Measurements from ENCODE around the gene NPTXR.

The NPTXR gene

DNA sequence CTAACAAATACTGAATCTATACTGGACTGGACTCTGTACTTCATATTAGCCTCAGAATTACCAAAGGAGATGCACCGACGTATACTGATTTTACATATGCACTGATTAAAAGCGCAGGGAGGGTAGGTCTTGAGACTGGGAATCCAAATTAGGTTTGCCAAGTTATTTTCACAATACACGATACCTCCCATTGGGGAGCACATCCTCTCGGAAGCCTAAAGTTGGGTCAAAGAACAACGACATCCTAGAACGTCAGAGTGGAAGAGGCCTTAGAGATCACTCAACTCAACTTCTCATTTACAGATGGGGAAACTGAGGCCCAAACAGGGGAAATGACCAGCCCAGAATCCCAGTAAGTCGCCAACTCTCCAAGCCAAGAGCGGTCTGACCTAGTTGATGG lies 50.5 kb downstream of the NPTXR start:
- DNase-seq: no peak

DNA sequence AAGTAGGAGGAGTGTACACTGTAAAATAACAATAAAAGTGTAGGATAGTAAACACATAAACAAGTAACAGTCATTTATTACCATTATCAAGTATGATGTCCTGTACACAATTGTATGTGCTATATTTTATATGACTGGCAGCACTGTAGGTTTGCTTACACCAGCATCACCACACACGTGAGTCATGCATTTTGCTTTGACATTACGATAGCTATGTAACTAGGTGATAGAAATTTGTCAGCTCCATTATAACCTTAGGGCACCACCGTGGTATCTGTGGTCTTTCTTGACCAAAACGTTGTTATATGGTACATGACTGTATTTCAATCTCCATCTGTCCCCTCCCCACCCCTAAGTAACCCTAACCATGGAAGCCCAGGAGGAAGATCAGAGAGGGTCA lies 51.0 kb downstream of the NPTXR start:
- no peak for DNase-seq

DNA sequence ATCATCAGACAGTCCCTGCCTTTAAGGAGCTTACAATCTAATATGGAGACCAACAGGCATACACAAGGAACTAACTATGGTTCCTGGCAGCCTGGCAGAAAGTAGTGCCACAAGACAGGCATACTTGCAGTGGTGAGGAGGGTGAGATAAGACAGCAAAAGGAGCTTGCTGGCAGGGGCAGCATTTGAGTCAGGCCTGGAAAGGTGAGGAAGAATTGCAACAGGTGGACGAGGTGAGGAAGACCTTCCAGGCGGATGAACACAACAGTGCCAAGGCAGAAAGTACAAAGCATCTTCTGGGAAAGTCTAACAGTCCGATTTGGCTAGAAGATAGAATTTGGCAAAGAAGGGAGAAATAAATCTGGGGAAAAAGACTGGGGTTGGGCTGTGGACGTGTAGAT lies 54.2 kb downstream of the NPTXR start:
- DNase-seq: no peak

DNA sequence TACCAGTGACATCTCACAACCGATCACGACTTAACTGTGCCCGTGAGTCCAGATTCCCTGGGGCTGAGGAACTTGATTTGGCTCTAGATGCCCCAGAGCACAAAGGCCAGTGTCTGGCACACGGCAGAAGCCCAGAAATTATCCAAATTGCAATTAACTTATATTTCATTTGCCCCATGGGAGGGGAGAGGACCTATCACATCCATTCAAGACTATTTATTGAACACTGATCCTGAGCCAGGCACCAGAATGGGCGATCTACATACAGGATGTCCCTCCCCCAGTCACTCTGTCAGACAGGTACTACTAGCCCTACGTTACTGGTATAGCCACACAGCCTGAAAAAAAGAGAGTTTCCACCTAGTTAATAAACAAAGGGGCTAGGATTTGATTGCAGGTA lies 55.0 kb downstream of the NPTXR start:
- no peak for DNase-seq

DNA sequence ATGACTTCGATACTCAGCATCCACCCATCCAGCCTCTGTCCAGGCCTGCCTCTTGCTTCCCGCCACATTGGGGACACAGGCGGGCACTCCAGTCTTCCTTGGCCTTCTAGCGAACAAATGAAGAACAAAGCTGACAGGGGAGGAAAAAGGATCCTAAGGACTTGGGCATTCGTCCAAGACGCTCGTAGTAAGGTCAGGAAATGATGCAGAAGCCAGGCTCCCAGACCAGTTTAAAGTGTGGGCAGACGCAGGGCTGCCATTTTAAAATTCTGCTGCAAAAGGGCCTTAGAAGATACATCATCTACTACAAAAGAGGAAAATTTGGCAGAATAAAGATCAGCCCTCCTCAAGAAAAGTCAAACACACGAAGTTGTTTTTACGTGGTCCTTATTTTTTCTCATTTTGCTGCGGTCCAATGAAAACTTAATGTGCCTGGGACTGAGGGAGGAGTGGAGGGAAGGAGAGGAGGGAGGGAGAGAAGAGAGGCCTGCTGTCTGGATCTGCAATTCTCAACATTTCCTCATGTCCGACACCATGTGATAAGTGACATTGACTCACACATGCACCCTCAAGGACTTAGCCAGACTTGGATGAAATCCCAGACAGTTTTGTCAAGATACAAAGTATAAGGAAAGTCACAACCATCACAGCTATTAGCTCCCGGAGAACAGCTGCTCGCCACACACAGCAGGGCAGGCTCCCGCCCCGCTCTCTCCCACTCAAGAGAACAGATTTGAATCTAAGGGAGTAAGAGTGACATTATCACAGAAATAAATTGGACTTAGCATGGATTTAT lies 55.6 kb downstream of the NPTXR start:
- no peak for DNase-seq

DNA sequence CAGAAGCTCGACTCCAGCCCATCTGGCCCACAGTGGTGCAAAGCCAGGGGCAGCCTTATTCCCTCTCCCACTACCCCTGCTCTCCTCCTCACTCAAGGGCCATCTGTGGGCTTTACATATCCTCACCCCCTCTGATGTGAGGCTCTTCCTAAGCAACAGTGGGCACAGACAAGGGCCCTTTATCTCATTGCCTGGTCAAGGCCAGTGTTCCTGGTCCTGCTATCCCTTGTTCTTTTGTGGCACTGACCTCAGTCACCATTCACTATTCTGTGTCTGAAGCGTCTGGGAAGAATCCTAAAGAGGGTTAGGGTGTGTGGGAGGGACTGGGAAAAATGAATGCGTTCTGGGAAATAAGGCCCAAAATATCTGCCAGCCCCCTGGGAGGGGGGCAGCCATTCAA lies 57.2 kb downstream of the NPTXR start:
- DNase-seq: no peak

DNA sequence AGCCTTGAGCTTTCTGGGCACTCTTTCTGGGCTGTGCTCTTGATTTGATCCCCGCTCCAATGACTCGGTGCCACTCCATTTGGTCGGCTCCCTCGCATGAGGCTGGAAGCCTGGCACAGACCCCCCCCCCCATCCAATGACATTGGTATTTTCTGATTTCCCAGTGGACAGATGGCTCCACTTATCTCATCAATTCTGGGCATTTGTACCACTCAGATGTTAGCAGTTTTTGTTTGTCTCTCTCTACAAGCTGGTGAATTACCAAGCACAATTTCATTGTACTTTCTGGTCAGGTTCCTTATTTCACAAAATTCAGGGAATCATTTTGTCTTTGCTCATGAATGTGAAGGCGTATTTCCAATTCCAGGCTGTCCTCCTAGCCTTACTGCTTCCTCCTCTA lies 59.0 kb downstream of the NPTXR start:
- no peak for DNase-seq

DNA sequence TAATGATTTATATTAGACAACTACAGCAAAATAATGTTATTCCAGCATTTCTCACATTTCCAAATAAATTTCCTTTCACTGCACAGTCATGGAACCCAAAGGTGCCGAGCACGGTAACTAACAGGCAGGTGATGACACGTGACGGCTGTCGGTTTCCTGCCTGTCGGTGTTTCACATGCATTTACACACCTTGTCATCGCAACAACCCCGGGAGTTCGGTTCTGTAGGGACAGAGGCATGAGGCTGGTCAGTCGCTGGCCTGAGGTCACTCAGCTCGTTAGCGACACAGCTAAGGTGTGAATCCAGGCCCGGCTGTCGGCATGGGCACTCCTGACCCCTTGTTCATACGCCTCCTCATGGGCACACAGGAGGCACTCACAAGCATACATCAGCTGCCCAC lies 59.8 kb downstream of the NPTXR start:
- DNase-seq: no peak

DNA sequence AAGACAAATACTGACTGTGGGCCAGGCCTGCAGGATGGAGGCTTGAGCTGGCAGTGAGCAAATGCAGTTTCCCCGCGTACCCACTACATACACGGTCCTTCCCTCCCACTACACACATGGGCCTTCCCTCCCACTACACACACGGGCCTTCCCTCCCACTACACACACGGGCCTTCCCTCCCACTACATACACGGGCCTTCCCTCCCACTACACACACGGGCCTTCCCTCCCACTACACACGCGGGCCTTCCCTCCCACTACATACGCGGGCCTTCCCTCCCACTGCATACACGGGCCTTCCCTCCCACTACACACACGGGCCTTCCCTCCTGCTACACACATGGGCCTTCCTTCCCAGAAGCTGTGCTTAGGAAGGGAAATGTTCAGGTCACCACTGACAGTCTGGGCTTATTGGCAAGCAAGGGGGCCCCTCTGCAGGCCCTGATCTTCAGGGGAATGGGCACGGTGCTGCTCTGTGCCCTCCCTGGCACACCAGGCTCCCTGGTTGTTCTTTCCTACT lies 60.7 kb downstream of the NPTXR start:
- no peak for DNase-seq

DNA sequence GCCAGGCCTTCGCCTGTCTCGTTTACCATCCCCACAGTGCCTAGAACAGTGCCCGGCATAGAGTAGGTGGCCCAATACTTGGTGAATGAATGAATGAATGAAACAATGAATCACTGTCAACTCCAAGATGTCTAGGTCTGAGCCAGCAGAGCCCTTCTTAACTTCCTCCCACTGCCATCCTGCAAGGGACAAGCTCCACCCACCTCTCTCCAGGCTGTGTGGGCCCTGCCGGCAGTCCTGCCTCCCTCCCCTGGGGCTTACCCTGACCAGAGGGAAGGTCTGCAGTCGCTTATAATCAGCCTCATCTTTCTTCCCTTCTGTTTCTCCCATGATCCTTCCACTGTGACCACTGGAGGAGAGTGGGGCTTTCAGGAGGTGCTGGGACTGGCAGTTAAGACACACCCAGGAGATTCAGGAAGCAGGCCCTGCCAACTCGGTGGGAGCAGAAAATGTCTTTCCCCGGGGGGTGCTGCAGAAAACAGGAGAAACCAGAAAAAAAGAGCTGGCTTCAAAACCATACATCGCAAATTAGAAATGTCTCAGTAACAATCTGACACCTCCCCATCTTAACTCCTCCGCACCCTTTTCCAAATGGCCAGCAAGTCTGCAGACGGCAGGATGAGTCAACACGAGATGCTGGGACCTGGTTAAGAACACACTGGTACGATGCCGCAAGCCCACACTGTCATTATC lies 61.3 kb downstream of the NPTXR start:
- no peak for DNase-seq

DNA sequence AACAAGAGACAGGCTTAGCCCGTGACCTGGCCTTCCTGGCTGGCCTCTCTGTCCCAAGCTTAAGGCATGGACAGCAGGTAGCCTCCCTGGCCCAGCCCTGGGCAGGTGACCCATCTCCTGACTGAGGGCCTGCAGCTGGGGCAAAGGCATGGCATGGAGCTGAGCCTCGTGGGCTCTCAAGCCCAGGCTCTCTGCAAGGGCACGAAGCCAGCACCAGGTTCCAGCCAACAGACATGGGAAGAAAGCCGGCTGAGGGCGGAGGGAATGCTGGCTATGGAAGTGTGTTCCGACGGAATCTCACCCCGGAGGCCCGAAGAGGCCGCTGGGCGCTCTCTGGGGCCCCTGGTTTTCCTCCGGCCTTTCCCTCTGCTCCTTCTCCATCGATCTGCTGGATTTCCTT lies 62.8 kb downstream of the NPTXR start:
- DNase-seq: no peak

DNA sequence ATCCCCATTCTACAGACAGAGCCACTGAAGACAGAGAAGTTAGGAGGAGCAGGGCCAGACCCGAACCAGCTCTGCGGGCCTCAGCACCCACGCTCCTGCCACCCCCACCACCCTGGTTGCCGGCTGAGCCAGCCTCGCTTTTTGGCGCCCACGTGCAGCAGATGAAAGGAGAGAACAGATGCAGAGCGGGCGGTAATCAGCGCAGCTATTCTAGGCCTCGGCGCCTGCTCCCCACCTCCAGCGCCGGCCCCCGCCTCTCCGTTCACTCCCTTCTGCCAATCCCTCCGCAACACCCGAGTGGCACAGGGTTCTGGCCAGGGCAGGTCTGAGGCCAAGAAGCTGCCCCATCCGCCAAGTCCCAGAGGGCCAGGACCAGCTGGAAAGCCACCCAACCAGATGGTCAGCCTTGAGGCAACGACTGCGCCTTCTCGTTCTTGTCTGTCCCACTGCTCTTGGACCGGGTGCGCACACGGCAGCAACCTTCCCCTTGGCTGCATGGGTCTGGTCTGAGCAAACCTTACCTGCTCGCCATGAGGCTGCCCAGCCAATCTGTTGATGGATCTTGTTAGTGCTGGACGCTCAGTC lies 66.6 kb downstream of the NPTXR start:
- no peak for DNase-seq

DNA sequence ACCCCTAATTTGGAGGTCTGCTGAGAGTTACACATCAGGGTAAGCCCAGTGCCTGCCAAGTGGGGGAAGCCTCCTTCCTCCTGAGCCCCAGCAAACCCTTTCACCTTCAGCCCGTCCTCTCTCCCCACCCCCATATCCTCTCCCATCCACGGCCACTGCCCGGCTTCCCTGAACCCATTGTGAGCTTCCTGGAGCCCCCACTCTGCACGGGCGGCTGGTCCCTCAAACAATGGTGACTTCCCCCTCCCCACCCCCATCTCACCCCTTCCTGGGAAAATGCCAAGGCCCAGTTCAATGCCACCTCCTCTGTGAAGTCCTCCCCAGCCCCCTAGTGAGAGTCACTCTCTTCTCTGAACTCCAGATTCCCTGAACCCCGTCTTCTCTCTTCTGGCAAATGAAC lies 67.7 kb downstream of the NPTXR start:
- no peak for DNase-seq

DNA sequence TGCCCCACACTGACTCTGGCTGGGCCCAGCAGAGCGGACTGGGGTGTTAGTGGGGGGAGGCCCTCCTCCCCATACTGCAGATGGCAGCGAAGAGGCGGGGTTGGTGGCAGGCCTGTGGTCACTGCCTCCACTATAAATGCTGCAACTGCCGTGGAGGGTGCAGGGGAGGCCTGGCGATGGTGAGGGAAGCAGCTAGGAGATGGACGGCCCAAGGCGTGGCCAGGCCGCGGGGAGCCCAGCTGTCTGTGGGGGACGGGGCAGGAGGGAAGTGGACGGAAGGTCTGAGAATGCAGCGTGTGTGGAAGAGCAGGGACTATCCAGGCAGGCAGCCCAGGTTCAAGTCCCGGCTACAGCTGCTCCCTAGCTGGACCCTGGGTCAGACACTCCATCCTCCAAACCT lies 68.2 kb downstream of the NPTXR start:
- DNase-seq: no peak

DNA sequence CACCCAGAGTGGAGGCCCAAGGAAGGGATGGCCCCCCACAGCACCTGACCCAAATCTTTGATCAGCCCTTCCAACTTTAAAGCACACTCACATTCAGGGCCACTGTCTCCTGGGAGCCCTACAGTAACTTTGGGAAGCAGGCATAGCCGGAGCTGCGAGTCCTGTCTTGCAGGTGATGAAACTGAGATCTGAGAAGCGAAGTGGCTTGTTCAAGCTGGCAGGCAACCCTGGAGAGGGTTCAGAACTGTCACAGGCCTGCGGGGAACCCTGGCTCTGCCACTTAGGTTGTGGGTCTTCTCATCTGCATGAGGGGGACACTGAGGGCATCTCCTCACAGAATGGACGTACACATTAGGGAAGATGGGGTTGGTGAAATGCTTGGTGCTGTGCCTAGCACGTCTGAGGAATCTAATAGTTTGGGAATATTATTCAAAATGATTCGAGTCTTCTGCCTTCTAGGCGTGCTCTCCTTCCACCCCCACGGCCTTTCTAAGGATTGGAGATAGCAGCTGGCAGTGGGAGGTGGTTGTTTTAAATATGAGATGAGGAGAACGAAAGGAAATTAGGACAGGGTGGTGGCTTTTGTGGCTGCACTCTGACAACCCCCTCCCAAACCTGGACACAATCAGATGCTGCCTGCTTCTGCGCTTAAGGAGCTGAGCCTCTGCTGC lies 69.2 kb downstream of the NPTXR start:
- DNase-seq: no peak

DNA sequence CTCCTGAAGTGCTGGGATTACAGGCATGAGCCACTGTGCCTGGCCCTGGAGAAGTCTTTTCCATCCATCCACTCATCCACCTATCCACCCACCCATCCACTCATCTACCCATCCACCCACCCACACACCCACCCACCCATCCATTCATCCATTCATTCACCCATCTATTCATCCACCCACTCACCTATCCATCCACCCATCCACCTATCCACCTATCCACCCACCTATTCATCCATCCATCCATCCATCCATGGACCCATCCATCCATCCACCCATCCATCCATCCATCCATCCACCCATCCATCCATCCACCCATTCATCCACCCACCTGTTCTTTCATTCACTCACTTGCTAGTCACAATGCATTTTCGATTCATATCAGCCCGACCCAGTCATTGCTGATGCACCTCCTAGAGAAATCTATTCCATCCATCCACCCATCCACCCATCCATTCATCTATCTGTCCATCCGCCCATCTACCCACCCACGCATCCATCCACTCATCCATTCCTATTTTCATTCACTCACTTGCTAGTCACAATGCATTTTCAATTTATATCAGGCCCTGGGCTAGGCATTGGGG lies 70.4 kb downstream of the NPTXR start:
- no peak for DNase-seq

DNA sequence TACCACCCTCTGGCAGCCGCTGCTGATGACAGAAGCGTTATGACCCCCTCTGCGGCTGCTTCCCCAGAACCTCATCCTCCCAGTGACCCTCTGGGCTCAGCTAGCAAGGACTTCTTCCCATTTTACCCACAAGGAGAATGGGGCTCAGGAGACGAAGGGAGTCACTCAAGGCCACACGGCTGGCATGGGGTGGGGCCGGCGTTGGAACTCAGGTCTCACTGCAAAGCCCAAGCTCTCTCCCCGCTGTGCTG lies 71.3 kb downstream of the NPTXR start:
- DNase-seq: no peak

DNA sequence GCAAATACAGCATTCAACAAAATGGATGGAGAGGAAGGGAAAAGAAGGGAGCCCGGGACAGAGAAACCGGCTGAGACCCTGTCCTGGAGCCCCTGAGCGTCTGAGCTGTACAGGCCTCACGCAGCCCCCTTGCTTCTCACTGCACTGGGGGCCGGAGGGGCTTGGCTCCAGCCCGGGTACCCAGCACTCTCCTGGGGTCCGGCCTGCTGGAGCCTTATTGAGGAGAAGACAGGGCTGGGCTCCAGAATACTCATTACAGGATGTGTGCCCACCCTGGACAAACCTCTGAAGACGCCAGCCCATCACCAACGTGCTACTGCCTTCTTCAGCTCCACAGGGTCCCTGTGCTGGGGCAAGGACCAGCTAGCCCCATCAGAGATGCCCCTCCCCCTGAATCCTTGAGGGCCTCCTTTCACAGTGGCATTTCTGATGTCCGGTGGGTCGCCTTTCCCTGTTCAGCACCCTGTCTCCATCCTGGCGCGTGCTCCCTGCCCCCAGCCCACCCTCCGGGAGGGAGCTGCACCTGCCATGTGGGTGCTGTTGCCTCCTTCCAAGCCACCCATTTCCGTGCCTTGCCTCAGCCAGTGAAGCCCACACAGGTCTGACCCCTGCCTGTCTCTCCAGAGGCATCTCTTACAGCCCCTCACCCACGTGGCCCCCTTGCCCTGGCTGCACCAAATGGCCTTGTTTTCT lies 73.4 kb downstream of the NPTXR start:
- no peak for DNase-seq

Data from NCI-H510A treated with DMSO at 0.1 percent for 48 hours (cell line).